Uterus (tissue), 4 donors: Measurements from ENCODE around the gene SLC13A3. TPM values are rescaled to one million over a fixed set of nuclear protein-coding genes. Genes with fewer than 3 reads are reported as not detected.

Experiments used
- DNase-seq, 2 donors: peaks; one replicate each; pipeline ENCODE4 v3.0.0-alpha.2; 2019 to 2020
- H3K27ac ChIP-seq, 2 donors: fragments of 200-600 bp; sonication (generic); 1 replicate in 1 of 2; 2 replicates in 1 of 2; pipeline ENCODE4 v1.5.1; 2016 to 2018
- H3K27me3 ChIP-seq, 2 donors: fragments of 200-600 bp; sonication (generic); one replicate each; pipeline ENCODE4 v1.5.1; 2018 to 2019; ENCODE audit warnings: control low read depth in 1 of 2
- H3K36me3 ChIP-seq, 2 donors: fragments of 200-600 bp; sonication (generic); one replicate each; pipeline ENCODE4 v1.5.1; 2019; ENCODE audit warnings: control low read depth in 1 of 2
- H3K4me1 ChIP-seq, 2 donors: fragments of 200-600 bp; sonication (generic); one replicate each; pipeline ENCODE4 v1.5.1; 2018 to 2019; ENCODE audit warnings: control low read depth in 1 of 2
- H3K4me3 ChIP-seq, 2 donors: fragments of 200-600 bp; sonication (generic); 1 replicate in 1 of 2; 2 replicates in 1 of 2; pipeline ENCODE4 v1.5.1; 2018 to 2019; ENCODE audit warnings: mild to moderate bottlenecking in 1 of 2
- H3K9me3 ChIP-seq, 2 donors: fragments of 200-600 bp; sonication (generic); one replicate each; pipeline ENCODE4 v1.5.1; 2019; ENCODE audit warnings: control low read depth in 1 of 2
- POLR2A ChIP-seq, 2 donors: fragments of 450-650 bp; IDR thresholded peaks; one replicate each; pipeline ENCODE4 v1.6.1; 2016; ENCODE audit warnings: antibody characterized with exemption in 2 of 2, mild to moderate bottlenecking in 1 of 2, moderate library complexity in 1 of 2
- intact Hi-C: fragments of 100-400 bp; cut with DNase I; formaldehyde crosslinking; loops from one replicate; pipeline ENCODE4 v1.15.1; 2023; ENCODE audit warnings: low total_unique reads
- total RNA-seq, 4 donors: library from RNA; depleted of rRNA in 3 of 4; stranded (reverse); fragments of >200 nt in 3 of 4; gene quantifications; one replicate each; pipeline versions ENCODE4 v1.1.0 to v1.2.4, GENCODE V29; 2014 to 2023
- TF ChIP-seq, protein P1 (sequence below), 4 experiments: fragments of 200-600 bp in 2 of 4; fragments of 450-650 bp in 2 of 4; sonication (generic) in 2 of 4; IDR thresholded peaks; one replicate each; pipeline ENCODE4 v1.5.1; 2016 to 2019; ENCODE audit warnings: antibody characterized with exemption in 4 of 4, mild to moderate bottlenecking in 2 of 4, moderate library complexity in 1 of 4
- donor health status: DM: yes; HTN: yes; CAD: no.

Gene SLC13A3
- total RNA-seq, 4 donors from 2014 or later, result under 0.01 to 4.2 (median 4.2) TPM; not detected in 1

DNA sequence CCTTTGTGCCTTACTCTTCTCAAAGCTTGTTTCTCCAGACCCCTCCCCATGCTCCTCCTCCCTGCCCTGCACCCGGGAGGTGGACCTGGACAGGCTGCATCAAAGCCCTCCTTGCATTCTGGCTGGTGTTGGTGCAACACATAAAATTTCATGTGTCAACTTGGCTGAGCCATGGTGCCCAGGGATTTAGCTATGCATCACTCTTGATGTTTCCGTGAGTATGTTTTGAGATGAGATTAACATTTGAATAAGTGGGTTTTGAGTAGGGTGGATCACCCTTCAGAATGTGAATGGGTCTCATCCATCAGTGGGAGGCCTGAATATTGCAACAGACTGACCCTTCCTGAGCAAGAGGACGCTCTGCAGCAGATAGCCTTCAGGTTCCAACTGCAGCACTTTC lies 96.4 kb downstream of the SLC13A3 start:
- no peak for TF ChIP-seq POLR2A (IDR thresholded peaks at IDR 0.05)
- TF ChIP-seq, protein P1, sequence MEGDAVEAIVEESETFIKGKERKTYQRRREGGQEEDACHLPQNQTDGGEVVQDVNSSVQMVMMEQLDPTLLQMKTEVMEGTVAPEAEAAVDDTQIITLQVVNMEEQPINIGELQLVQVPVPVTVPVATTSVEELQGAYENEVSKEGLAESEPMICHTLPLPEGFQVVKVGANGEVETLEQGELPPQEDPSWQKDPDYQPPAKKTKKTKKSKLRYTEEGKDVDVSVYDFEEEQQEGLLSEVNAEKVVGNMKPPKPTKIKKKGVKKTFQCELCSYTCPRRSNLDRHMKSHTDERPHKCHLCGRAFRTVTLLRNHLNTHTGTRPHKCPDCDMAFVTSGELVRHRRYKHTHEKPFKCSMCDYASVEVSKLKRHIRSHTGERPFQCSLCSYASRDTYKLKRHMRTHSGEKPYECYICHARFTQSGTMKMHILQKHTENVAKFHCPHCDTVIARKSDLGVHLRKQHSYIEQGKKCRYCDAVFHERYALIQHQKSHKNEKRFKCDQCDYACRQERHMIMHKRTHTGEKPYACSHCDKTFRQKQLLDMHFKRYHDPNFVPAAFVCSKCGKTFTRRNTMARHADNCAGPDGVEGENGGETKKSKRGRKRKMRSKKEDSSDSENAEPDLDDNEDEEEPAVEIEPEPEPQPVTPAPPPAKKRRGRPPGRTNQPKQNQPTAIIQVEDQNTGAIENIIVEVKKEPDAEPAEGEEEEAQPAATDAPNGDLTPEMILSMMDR (IDR thresholded peaks at IDR 0.05), result no peak
- intact Hi-C loops, result no loop called here
- no peaks in the 10 kb centered on the region for H3K9me3 ChIP-seq

DNA sequence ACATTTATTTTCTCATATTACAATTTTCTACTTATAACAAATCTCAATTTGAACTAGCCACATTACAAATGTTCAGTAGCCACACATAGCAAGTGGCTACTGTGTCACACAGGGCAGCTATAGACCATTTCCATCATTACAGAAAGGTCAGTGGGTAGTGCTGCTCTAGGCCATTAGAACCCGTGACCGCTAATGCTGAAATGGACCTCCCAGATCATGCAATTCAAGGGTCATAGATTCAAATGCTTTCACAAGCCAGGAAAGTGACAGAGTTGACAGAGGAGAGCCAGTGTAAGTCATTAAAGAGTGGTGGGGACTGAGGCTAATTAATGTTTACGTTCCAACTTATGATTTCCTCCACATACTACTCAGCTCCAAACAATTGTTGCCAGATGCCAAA lies 97.3 kb downstream of the SLC13A3 start:
- Histone ChIP-seq H3K27ac (no peak overlapping the region), H3K4me3 (no peak overlapping the region), H3K27me3 (no peaks in the 10 kb centered on the region), H3K36me3 (no peaks in the 10 kb centered on the region), H3K4me1 (no peaks in the 10 kb centered on the region), H3K9me3 (no peaks in the 10 kb centered on the region)
- intact Hi-C loops, result no loop called here
- TF ChIP-seq POLR2A (IDR thresholded peaks at IDR 0.05), result no peak
- TF ChIP-seq, protein P1 (IDR thresholded peaks at IDR 0.05), result no peak
- DNase-seq, result no peak

More for the DNA sequence above, 96.4 kb downstream of the SLC13A3 start:
- Histone ChIP-seq H3K4me3 (no peak overlapping the region), H3K27ac (no peak overlapping the region), H3K4me1 (no peaks in the 10 kb centered on the region), H3K36me3 (no peaks in the 10 kb centered on the region), H3K27me3 (no peaks in the 10 kb centered on the region)
- no peak for DNase-seq

DNA sequence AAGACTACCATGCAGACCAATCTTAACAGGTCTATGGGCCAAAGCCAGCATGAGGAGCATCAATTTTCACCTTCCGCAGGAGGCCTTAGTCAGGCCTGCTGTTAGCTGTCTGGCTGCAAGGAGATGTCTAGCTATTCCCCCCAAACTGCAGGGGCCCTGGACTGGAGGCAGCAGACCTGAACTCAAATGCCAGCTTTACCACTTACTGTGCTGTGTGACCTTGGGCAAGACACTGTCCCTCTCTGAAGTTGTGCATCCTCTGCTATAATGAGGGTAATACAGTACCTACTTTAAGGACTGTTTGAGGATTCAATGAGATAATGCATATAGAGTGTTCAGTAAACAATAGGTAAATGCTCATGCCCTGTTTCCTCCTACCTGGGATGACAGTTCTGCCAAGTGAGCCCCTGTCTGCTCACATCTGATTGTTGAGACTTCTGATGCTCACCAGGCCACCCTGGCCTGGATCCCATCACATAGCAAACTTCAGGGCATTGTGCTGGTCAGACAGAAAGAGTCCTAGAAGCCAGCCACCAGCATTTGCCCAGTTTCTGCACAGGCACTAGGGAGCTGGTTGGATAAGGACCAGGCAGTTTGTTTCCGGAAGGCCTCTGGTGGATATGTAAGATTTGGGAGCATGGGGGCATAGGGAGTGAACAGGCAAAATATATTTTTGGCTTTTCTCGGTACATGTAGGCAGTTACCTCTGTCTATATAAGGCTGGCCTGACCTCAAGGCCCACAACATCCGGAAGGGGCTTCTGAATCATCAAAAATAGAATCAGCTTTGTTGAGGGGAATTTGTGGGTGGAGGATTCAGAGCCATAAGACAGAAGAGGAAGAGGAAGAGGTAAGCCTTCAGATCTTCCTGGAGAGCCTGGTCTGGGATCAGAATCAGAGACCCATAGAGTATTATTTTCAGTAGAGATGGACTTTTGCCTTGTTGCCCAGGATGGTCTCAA lies 98.5 kb downstream of the SLC13A3 start:
- intact Hi-C loops, result no loop called here
- no peaks in the 10 kb centered on the region for H3K9me3 ChIP-seq
- H3K36me3 ChIP-seq, result no peaks in the 10 kb centered on the region
- no peak for DNase-seq
- H3K4me3 ChIP-seq, result no peak overlapping the region
- TF ChIP-seq POLR2A (IDR thresholded peaks at IDR 0.05), result no peak
- TF ChIP-seq, protein P1 (IDR thresholded peaks at IDR 0.05), result no peak
- no peak overlapping the region for H3K27ac ChIP-seq
- H3K4me1 ChIP-seq, result no peaks in the 10 kb centered on the region
- no peaks in the 10 kb centered on the region for H3K27me3 ChIP-seq

DNA sequence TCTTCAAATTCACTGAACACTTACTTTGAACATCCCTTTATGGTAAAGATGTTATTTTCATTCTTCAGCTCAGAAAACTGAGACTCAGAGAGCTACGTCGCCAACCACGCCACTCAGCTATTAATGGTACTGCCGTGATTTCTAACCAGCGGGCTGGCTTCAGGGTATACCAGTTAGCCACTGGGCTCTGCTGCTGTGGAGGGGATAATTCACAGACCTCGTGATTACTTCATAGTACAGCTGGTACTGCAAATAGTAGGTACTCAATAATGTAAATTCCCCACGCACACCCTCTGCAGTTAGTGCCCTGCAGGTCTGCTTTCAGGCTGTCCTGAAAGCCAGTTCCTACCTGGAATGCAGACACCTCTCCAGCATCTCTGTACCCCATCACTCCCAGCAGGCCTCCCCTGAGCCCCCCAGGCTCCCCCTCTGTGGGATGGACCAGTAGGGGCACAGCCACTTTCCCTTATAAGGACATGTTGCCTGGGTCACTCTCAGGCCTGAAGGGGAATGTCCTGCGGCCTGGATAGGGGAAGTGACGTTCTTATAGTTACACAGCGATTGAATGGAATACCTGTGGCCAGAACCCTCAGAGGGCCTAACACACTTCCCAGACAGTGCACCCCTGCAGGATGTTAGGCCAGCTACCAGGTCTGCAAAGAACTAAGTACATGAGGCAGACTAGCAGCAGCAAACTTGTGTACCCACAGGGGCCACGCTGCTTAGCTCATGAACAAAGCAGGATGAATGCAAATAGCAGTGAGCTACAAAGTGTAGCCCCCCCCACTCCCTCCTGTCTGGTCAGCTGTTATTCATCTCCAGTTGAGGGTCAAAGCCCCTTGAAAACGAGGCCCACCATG lies 99.5 kb downstream of the SLC13A3 start:
- TF ChIP-seq, protein P1 (IDR thresholded peaks at IDR 0.05), result no peak
- no peak for TF ChIP-seq POLR2A (IDR thresholded peaks at IDR 0.05)
- Histone ChIP-seq H3K9me3 (no peaks in the 10 kb centered on the region), H3K4me1 (no peaks in the 10 kb centered on the region), H3K27ac (no peak overlapping the region), H3K36me3 (no peaks in the 10 kb centered on the region), H3K4me3 (no peak overlapping the region), H3K27me3 (no peaks in the 10 kb centered on the region)
- DNase-seq, result no peak
- intact Hi-C loops, result no loop called here
